Ascending aorta (tissue), 2 donors: ENCODE results near the gene LDLRAD4. TPM values are rescaled to one million over a fixed set of nuclear protein-coding genes. Genes with fewer than 3 reads are reported as not detected.

Experiments
- DNase-seq, 2 donors: peaks; one replicate each; pipeline ENCODE4 v3.0.0-alpha.2; 2019; ENCODE audit warnings: low spot score in 2 of 2
- H3K27ac ChIP-seq, 2 donors: fragments of 200-600 bp; sonication (generic); one replicate each; pipeline ENCODE4 v1.5.1; 2016 to 2017; ENCODE audit warnings: mild to moderate bottlenecking in 1 of 2
- H3K27me3 ChIP-seq: fragments of 200-600 bp; sonication (generic); one replicate; pipeline ENCODE4 v1.5.1; 2017
- H3K36me3 ChIP-seq, 2 donors: fragments of 200-600 bp; sonication (generic); one replicate each; pipeline ENCODE4 v1.5.1; 2016
- H3K4me1 ChIP-seq, 2 donors: fragments of 200-600 bp; sonication (generic); one replicate each; pipeline ENCODE4 v1.5.1; 2016 to 2017; ENCODE audit warnings: mild to moderate bottlenecking in 1 of 2
- H3K4me3 ChIP-seq, 2 donors: fragments of 200-600 bp; sonication (generic); one replicate each; pipeline ENCODE4 v1.5.1; 2016 to 2017; ENCODE audit warnings: mild to moderate bottlenecking in 1 of 2
- H3K9me3 ChIP-seq, 2 donors: fragments of 200-600 bp; sonication (generic); one replicate each; pipeline ENCODE4 v1.5.1; 2016
- intact Hi-C: fragments of 100-400 bp; cut with DNase I; formaldehyde crosslinking; loops from one replicate; pipeline ENCODE4 v1.15.1; 2023
- total RNA-seq: library from RNA; depleted of rRNA; stranded (reverse); fragments of >200 nt; gene quantifications from one replicate; pipeline ENCODE4 v1.1.0, GENCODE V29; 2016
- TF ChIP-seq, protein P1 (sequence below), 3 experiments: fragments of 200-600 bp in 2 of 3; fragments of 450-650 bp in 1 of 3; sonication (generic) in 2 of 3; IDR thresholded peaks; one replicate each; pipeline ENCODE4 v1.5.1; 2016 to 2019; ENCODE audit warnings: antibody characterized with exemption in 3 of 3, mild to moderate bottlenecking in 1 of 3, moderate library complexity in 1 of 3

Gene LDLRAD4
- total RNA-seq, 1 donor from 2014 or later = 21.0 TPM

DNA sequence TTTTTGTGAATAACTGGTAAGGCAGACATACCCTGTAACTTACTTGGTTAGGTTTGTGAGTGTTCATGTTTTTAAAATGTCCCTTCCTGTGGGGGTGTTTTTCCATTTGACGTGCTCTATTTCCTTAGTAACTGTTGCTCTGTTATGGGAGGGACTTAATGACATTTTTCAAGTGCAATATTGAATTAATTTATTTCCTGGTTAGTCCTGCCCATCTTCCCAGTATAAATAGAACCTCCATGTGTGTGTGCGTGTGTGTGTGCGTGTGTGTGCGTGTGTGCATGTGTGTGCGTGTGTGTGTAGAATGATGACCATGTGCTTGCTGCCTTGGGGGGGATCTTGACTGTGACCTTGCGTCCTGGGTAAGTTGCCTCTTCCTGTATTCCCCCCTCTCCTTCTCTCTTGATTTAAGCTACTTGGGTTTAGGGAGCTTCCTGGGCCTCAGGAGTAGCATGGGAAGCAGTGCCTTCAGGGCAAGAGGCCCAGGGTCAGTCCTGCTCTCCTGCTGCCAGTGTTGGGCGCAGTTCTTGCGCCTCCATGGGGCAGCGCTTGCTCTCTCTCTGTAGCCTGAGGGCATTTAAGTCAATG, 163.9 kb downstream of the LDLRAD4 start:
- peak overlapping the region; percentile 95 to 96 for H3K27ac ChIP-seq
- no peaks in the 10 kb centered on the region for H3K27me3 ChIP-seq
- peak in 1 of 2 donors; percentile 88 for DNase-seq
- H3K9me3 ChIP-seq = no peaks in the 10 kb centered on the region
- H3K36me3 ChIP-seq = peaks cover 0 to 2% of the 10 kb centered on the region in 2 donors
- TF ChIP-seq, protein P1, sequence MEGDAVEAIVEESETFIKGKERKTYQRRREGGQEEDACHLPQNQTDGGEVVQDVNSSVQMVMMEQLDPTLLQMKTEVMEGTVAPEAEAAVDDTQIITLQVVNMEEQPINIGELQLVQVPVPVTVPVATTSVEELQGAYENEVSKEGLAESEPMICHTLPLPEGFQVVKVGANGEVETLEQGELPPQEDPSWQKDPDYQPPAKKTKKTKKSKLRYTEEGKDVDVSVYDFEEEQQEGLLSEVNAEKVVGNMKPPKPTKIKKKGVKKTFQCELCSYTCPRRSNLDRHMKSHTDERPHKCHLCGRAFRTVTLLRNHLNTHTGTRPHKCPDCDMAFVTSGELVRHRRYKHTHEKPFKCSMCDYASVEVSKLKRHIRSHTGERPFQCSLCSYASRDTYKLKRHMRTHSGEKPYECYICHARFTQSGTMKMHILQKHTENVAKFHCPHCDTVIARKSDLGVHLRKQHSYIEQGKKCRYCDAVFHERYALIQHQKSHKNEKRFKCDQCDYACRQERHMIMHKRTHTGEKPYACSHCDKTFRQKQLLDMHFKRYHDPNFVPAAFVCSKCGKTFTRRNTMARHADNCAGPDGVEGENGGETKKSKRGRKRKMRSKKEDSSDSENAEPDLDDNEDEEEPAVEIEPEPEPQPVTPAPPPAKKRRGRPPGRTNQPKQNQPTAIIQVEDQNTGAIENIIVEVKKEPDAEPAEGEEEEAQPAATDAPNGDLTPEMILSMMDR (IDR thresholded peaks at IDR 0.05) = no peak
- intact Hi-C loops = loop anchor here (2.0 to 5.0 kb wide), 6 partner anchors 40 to 435 kb away; partner anchors contain the start of gene SEH1L
- peak overlapping the region; percentile 35 to 55 for H3K4me3 ChIP-seq
- H3K4me1 ChIP-seq = peaks cover 15 to 52% of the 10 kb centered on the region in 2 donors

DNA sequence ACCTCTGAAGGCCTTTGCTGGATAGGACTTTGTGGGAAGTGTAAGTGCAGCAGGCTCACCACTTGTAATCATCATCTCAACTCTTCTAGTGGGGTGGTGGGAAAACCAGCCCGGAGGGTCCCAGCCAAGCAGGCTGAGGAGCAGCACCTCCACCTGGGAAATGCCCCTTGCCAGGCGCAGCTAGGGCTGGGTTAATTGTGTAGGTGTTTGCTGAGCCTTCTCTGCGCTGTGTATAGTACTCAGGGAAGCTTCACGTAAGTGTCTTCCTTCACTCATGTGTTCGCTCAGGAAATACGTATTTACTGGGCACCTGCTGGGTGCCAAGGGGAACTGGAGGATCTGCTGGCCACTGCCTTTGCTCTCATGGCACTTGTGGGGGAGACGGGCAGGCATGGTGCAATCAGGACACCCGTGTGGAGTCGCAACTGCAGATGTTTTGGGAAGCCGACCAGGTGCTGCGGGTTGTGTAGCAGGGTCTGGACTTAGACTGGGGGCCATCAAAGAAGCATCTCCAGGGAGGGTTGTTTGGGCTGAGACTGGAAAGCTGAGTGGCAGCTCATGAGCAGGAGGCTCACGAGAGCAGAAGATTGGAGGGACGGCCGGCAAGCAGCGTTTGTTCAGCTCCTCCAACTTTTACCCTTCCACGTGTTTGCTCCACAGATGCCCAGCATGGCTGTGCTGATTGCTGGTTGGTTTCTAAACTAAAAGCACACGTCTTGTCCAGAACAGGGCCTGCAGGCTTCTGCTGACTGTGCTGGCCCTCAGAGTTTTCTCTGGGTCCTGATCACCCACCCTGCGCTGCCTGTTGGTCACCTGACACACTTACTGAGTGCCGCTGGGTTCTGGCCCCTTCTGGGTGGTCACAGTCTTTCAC, 164.6 kb downstream of the LDLRAD4 start:
- no peaks in the 10 kb centered on the region for H3K27me3 ChIP-seq
- TF ChIP-seq, protein P1 (IDR thresholded peaks at IDR 0.05) = no peak
- no peaks in the 10 kb centered on the region for H3K9me3 ChIP-seq
- intact Hi-C loops = loop anchor here (2.0 to 5.0 kb wide), 6 partner anchors 40 to 436 kb away; partner anchors contain the start of gene SEH1L
- H3K36me3 ChIP-seq = peaks cover 0 to 5% of the 10 kb centered on the region in 2 donors
- peak overlapping the region in 1 of 2 donors; percentile 55 for H3K4me3 ChIP-seq
- peak overlapping the region; percentile 95 to 96 for H3K27ac ChIP-seq
- DNase-seq = peak in 1 of 2 donors; percentile 61
- H3K4me1 ChIP-seq = peaks cover 15 to 56% of the 10 kb centered on the region in 2 donors

DNA sequence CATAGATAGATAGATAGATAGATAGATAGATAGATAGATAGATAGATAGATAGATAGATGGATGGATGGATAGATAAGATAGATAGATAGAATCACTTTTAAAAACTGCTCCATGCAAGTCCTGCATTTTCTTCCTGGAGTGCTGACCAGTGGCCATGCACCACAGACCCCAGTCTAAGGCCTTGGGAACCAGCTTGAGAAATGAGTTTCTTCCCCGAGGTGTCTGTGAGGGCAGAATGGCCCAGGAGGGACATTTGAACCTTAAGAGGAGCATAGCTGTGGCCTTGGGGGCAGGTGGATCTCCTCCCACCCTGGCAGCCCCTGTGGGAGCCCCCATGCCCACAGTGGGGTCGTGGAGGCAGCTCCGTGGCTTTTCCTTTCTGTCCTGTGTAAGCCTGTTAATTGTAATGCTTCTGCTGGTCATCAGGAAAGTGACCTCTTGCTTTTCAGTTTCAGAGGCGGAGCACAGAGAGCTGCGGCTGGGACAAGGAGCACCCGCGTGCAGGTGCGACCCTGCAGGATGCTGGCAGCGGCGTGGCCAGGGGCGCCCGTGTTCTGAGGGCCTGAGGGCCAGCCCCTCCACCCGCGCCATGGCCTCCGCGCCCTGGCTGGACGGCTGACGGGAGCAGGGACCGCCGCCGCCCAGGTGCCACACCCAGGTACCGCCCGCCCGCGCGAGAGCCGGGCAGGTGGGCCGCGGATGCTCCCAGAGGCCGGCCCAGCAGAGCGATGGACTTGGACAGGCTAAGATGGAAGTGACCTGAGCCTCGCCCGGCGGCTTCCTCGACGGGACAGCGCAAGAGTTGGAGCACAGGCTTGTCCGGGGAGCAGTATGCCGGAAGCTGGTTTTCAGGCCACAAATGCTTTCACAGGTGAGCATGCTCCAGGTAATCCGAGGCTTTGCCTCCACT, 168.6 kb downstream of the LDLRAD4 start:
- peak in 1 of 2 donors; percentile 55 for DNase-seq
- peak overlapping the region in 1 of 2 donors; percentile 67 for H3K27ac ChIP-seq
- H3K4me1 ChIP-seq = peaks cover 9 to 38% of the 10 kb centered on the region in 2 donors
- H3K4me3 ChIP-seq = no peak overlapping the region
- intact Hi-C loops = no loop called here
- no peaks in the 10 kb centered on the region for H3K9me3 ChIP-seq
- H3K27me3 ChIP-seq = no peaks in the 10 kb centered on the region
- peaks cover 0 to 5% of the 10 kb centered on the region in 2 donors for H3K36me3 ChIP-seq
- TF ChIP-seq, protein P1 (IDR thresholded peaks at IDR 0.05) = no peak

DNA sequence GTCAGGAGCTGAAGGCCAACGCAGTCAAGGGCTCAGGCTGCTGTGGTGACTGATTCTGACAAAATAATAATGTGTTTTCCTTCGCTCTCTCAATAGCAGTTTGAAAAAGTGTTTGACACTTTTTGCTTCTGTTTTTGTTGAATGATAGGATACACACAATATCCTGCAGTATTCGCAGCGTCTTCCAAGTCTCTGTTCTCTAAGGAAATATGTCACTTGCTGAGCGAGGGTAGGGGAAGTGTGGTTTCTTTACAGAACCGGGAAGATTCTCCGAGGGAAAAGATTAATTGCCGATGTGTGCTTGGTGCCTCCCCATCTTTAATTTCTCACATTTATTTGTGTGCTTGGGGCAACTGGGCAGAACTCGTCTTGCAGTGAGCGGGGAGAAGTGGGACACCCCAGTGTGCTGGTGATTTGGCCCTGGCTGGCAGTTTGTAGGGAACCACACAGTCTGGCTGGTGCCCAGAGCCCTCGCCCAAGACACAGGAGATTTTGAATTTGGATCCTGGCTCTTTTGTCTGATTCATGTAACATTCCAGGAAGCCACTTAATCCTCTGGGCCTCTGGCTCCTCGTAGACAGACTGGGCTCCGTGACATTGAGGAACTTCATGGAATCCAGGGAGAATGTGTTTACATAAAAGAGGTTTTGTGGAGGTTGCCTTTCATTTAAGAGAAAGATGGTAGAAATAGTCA, 169.4 kb downstream of the LDLRAD4 start:
- intact Hi-C loops = no loop called here
- peak overlapping the region; percentile 42 to 67 for H3K27ac ChIP-seq
- H3K36me3 ChIP-seq = peaks cover 0 to 5% of the 10 kb centered on the region in 2 donors
- TF ChIP-seq, protein P1 (IDR thresholded peaks at IDR 0.05) = no peak
- DNase-seq = peak in 1 of 2 donors; percentile 73
- H3K4me1 ChIP-seq = peaks cover 3 to 31% of the 10 kb centered on the region in 2 donors
- no peaks in the 10 kb centered on the region for H3K9me3 ChIP-seq
- H3K27me3 ChIP-seq = no peaks in the 10 kb centered on the region
- H3K4me3 ChIP-seq = no peak overlapping the region
